Measurements from ENCODE around the gene CNEP1R1.

Gene CNEP1R1

GRCh38 chr16:49992825-49993224 lies 32.2 kb upstream of the CNEP1R1 start:
- DNase-seq (ENCODE audit: low spot score), result no peak
- in situ Hi-C loops (cut with MboI; ENCODE audit: low sequenced_read_pairs, unreplicated experiment), result no loop called here
- TF ChIP-seq, protein P1, sequence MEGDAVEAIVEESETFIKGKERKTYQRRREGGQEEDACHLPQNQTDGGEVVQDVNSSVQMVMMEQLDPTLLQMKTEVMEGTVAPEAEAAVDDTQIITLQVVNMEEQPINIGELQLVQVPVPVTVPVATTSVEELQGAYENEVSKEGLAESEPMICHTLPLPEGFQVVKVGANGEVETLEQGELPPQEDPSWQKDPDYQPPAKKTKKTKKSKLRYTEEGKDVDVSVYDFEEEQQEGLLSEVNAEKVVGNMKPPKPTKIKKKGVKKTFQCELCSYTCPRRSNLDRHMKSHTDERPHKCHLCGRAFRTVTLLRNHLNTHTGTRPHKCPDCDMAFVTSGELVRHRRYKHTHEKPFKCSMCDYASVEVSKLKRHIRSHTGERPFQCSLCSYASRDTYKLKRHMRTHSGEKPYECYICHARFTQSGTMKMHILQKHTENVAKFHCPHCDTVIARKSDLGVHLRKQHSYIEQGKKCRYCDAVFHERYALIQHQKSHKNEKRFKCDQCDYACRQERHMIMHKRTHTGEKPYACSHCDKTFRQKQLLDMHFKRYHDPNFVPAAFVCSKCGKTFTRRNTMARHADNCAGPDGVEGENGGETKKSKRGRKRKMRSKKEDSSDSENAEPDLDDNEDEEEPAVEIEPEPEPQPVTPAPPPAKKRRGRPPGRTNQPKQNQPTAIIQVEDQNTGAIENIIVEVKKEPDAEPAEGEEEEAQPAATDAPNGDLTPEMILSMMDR (IDR thresholded peaks at IDR 0.05; ENCODE audit: borderline replicate concordance, control extremely low read depth, extremely low read depth, insufficient read depth, missing control alignments), result no peak

DNA sequence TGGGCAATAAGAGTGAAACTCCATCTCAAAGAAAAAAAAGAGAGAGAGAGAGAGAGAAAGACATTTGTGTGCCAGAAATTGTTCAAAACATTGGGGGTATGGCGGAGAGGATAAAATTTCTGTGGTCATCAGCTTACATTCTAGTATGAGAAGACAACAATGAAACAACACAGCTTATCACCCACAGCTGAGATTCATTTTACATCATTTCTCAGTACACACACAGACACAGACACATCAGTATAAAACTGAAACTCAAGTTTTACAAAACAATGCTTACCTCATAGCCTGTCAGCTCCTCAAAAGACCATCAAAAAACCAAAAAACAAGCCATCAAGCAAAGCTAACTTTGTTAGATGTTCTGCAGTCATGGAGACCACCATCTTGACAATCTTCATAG lies 31.4 kb upstream of the CNEP1R1 start:
- DNase-seq (ENCODE audit: low spot score), result no peak
- in situ Hi-C loops (cut with MboI; ENCODE audit: low sequenced_read_pairs, unreplicated experiment), result no loop called here
- TF ChIP-seq, protein P1 (IDR thresholded peaks at IDR 0.05; ENCODE audit: borderline replicate concordance, control extremely low read depth, extremely low read depth, insufficient read depth, missing control alignments), result no peak

DNA sequence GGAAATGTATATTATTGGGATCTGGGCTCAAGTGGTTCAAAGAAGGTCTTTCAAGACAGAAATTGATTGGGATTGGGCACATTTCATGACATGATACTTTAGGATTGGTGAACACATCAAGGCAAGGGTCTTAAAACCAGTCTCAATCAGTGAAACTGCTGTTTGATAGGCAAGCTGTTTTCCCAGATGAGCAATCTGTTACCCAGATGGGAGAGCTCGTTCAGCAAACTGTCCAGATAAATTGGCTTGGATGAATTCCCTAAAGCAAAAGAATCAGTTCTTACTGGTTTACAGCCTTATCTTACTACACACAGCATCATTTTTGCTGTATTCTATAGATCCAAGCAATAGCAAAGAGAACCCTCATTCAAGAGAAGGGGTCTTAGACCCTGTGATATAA lies 31.0 kb upstream of the CNEP1R1 start:
- in situ Hi-C loops (cut with MboI; ENCODE audit: low sequenced_read_pairs, unreplicated experiment), result no loop called here
- TF ChIP-seq, protein P1 (IDR thresholded peaks at IDR 0.05; ENCODE audit: borderline replicate concordance, control extremely low read depth, extremely low read depth, insufficient read depth, missing control alignments), result no peak
- no peak for DNase-seq (ENCODE audit: low spot score)

- no peak for DNase-seq (ENCODE audit: low spot score)
- in situ Hi-C loops (cut with MboI; ENCODE audit: low sequenced_read_pairs, unreplicated experiment), result no loop called here
- TF ChIP-seq, protein P1 (IDR thresholded peaks at IDR 0.05; ENCODE audit: borderline replicate concordance, control extremely low read depth, extremely low read depth, insufficient read depth, missing control alignments), result no peak
Measured at GRCh38 chr16:49995720-49996119, 29.3 kb upstream of the CNEP1R1 start.

GRCh38 chr16:49997721-49998251 lies 27.2 kb upstream of the CNEP1R1 start:
- no peak for DNase-seq (ENCODE audit: low spot score)
- TF ChIP-seq, protein P1 (IDR thresholded peaks at IDR 0.05; ENCODE audit: borderline replicate concordance, control extremely low read depth, extremely low read depth, insufficient read depth, missing control alignments), result no peak
- in situ Hi-C loops (cut with MboI; ENCODE audit: low sequenced_read_pairs, unreplicated experiment), result no loop called here

GRCh38 chr16:49998991-49999390 lies 26.0 kb upstream of the CNEP1R1 start:
- DNase-seq (ENCODE audit: low spot score), result no peak
- TF ChIP-seq, protein P1 (IDR thresholded peaks at IDR 0.05; ENCODE audit: borderline replicate concordance, control extremely low read depth, extremely low read depth, insufficient read depth, missing control alignments), result no peak
- in situ Hi-C loops (cut with MboI; ENCODE audit: low sequenced_read_pairs, unreplicated experiment), result no loop called here
